ENCODE data around the gene CYLD. TPM values are rescaled to one million over a fixed set of nuclear protein-coding genes. Genes with fewer than 3 reads are reported as not detected.
A peak's percentile ranks its signal among the peaks of the same experiment; 100 is the strongest.

Gene CYLD
- total RNA-seq (2014; rRNA removed; shearing (Covaris generic)): 21.1 and 29.3 TPM in 2 replicates

DNA sequence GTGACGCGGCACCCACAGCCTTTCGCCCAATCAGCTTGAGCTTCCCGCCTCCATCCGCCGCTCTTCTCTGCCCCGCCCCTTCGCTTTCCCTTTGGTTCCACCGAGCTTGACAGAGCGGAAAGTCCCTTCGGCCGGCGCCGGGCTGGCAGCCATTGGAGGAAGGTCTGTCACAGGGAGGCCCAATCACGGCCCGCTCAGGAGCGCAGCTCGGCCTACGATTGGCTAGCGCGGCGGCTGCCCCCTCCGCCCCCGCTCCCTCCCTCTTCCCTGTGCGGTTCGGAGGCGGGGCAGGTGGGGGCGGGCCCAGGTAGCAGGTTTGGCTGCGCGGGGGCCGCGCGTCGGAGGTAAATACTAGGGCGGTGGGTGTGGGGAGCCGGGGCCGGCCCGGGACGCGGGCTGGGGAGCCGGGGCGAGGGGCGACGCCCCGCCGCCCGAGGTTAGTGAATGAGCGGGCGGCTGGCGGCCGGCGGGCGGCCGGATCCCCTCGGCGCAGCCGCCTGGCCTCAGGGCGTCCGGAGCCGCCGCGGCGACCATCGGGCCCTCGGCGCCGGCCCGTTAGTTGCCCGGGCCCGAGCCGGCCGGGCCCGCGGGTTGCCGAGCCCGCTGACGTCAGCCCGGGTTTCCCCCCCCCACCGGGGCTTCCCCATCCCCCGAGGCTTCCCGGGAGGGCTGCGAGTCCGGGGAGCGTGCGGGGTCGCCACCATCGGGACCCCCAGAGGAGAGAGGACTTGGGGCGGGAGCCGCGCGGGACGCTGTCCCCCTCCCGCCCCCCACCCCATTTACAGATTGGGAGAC is at the start of gene CYLD:
TSS of gene CYLD (plus strand) at position 306 of the 795 bp plus-strand sequence. CDS start 7,613 bp downstream, outside the sequence.
- DNase-seq (ENCODE audit: low read depth): peak; percentile 99

DNA sequence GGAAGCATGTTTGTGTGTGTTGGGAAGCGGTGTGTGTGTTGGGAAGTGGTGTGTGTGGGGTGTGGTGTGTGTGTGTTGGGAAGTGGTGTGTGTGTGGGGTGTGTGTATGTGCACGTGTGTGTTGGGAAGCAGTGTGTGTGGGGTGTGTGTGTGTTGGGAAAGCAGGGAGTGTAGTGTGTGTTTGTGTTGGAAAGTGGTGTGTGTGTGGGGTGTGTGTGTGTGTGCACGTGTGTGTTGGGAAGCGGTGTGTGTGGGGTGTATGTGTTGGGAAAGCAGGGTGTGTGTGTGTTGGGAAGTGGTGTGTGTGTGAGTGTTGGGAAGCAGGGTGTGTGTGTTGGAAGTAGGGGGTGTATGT is 49.3 kb upstream of the CYLD start:
- DNase-seq (ENCODE audit: low read depth): no peak

DNA sequence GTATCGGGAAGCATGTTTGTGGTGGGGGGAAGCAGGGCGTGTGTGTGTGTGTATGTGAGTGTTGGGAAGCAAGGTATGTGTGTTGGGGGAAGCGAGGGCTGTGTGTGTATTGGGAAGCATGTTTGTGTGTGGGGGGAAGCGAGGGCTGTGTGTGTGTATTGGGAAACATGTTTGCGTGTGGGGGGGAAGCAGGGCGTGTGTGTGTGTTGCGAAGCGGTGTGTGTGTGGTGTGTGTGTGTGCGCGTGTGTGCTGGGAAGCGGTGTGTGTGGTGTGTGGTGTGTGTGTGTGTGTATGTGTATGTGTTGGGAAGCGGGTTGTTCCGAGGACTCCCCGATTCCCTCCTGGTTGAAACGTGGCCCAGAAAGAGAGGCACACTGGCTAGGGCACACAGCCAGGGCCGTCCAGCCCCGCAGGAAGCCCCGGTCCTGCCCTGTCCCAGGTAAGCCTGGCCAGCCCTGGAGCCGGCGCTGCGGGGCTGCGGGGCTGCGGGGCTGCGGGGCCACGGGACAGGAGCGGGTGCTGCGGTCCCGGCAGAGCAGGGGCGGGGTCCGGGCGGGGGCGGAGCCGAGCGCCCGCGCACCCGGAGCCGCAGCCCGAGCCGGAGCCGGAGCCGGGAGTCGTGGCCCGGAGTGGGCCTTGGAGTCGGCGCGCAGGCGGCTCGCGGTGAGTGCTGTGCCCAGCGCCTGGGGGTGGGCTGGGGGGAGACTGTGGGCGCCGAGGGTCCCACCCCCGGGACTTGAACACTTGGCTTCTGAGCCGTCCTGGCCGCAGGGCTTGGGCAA is 48.7 kb upstream of the CYLD start, which contains the start of gene NOD2:
TSS of gene NOD2 (plus strand) at position 608 of the 783 bp plus-strand sequence. CDS start 5,890 bp downstream, outside the sequence.
- peak; percentile 12 for DNase-seq (ENCODE audit: low read depth)

DNA sequence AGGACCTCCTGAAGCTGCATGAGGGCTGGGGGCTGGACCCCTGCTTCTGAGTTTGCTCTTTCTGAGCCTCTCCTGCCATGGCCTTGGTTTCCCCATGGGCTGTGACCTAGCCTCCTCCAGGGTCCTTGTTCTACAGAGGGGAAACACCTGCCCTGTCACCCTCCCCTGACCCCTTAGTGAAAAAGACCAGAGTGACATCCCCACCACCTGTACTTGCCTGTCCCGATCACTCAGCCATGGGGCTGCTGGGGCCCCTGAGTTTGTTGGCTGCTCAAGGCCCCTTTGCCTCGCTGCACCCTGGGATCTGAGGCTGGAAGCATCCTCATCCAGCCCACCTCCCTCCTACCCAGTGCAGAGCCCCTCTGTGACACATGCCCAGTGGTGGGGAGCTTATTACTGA is 47.7 kb upstream of the CYLD start:
- no peak for DNase-seq (ENCODE audit: low read depth)

DNA sequence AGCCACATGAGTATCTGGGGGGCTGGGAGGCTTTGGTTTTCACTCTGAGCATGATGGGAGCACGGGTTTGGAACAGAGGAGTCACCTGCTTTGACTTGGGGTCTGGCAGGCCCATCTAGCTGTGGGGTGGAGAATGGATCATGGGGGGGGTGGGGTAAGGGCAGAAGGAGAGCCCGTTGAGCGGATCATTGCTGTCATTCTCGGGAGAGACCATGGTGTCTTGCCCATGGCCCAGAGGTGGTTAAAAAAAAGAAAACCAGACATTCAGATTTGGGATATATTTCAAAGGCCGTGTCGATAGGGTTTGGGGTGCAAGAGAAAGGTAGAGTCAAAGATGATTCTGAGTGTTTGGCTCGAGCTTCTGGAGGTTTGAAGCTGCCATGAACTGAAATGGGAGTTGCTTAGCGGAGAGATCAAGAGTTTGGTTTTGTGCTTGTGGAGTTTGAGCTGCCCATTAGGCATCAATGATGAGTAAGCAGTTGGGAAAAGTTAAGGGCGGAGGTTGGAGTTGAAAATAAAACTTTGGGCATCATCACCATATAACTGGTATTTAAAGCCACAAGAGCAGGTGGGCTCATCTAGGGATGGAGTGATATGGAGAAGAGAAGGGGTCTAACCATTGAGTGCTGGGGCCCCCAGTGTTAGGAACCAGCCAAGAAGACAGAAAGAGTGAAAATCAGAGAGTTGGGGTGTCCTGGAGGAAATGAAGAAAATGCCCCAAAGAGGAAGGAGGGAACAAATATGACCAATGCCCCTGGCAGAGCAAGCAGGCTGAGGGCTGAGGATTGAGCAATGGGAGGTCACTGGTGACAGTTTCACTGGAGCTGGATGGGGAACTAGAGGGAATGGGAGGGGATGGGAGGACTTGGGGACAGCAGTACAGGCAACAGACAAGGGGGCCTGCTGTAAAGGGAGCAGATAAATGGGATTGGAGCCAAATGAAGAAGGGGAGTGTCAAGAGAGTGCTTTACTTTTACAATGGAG is 46.6 kb upstream of the CYLD start:
- DNase-seq (ENCODE audit: low read depth): no peak

DNA sequence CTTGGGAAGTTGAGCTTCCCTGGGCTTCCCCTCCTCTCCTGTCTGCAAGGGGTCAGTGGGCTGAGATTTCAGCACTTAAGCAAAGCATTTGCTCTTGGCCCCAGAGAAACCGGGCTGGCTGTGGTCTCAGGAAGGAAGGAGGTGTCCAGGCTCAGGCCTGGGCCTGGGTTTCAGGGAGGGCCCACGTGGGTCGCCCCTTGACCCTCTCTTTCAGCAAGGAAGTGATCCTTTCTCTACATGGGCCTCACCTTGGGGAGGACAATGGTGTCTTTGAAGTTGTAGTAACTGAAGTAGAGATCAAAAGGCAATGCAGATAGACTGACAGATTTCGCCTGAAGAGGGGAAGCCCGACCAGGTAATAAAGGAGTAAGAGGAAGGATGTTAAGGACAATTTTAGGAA is 45.8 kb upstream of the CYLD start:
- DNase-seq (ENCODE audit: low read depth): no peak

DNA sequence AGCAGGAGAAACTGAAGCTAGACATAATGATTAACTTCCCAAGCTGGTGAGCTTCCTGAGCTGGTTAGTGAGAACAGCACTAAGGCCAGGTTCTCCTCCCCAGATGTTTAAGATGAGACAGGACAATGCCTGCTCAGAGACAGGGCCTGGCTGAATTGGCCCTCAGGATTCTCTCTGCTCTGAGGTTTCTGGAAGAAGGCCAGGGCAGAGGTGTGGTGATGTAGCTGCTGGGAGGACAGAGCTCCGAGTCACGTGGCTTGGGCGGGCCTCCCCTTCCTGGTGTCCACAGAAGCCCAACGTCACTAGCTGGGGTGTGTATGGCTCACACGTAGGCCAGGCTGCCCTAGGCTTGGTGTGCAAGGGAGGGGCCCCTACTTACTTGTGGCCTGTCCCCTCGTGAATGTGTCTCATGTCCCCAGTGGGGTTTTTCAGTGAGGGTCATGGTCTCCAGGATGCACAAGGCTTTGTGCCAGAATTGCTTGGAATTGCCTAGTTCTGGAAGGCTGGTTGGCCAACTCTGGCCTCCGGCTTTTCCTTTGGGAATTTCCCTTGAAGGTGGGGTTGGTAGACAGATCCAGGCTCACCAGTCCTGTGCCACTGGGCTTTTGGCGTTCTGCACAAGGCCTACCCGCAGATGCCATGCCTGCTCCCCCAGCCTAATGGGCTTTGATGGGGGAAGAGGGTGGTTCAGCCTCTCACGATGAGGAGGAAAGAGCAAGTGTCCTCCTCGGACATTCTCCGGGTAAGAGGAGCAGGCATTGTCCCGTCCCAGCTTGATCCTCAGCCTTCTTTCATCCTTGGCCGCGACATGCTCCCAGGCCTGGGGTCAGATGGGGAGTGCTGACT is 45.1 kb upstream of the CYLD start:
- peak; percentile 81 for DNase-seq (ENCODE audit: low read depth)

DNA sequence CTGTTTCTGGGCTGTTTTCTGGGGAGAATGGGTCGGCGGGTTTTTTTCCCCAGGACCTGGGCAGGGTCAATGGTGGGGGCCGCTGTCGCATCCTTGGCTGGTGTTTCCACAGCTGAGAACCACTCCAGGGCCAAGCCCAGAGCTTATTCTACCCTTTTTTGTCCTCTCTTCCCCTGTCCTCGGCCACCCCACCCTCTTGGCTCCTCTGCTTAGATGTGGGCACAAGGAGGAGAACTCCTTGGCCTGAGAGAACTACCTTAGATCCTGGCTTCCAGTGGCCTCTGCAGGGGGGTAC is 44.5 kb upstream of the CYLD start:
- DNase-seq (ENCODE audit: low read depth): no peak

DNA sequence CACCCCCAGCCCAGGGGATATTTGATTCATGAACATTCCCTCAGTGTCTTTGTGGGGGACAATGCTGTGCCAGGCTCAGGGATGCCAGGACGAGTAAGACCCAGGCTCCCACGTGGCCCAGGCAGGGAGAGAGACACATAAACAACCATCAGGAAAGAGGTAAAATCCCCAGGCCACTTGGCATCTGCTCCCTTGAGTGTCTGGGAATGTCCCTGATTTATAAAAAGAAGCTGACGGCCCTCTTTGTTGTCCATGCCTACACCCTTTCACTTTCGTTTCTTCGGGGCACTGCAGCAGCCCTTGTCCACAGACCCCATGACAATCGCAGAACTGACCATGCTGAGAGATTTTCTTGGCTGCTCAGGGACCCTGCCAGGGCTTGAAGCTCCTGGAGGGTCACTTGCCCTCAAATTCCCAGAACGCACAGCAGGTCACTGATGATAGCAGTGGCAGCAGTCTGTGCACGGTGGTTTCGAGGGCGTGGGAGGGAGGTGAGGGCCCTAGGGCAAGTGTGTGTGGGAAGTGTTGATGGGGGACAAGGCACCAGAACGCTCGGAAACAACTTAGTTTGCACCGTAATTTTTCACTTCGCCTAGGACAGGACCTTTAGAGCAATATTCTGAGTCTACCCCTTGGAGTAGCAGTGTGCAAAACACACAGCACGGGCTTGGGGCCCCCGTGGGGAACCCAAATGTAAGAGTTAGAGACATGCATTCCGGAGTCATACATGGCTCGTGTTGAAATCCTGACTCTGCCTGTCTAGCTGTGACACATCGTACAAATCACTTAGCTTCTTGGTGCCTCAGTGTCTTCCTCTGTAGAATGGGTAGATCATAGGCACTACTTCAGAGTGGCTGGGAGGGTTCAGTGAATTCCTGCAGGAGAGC is 43.8 kb upstream of the CYLD start:
- DNase-seq (ENCODE audit: low read depth): peak; percentile 69

DNA sequence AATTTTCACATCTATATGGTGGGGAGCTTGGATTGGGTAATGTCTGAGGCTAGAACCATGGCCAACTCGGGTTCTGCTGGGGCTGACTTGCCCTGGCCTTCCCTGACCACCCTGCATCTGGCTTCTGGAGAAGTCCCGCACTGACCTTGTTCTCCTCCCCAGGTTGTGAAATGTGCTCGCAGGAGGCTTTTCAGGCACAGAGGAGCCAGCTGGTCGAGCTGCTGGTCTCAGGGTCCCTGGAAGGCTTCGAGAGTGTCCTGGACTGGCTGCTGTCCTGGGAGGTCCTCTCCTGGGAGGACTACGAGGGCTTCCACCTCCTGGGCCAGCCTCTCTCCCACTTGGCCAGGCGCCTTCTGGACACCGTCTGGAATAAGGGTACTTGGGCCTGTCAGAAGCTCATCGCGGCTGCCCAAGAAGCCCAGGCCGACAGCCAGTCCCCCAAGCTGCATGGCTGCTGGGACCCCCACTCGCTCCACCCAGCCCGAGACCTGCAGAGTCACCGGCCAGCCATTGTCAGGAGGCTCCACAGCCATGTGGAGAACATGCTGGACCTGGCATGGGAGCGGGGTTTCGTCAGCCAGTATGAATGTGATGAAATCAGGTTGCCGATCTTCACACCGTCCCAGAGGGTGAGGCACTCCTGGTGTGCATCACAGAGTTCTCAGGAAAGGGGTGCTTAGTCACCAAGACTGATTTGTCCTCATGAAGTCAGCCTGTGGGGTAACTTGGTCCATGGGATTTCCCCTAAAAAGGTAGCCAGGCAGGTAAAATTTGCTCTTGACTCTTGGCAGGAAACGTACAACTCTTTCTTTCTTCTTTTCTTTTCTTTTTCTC is 42.3 kb upstream of the CYLD start:
- DNase-seq (ENCODE audit: low read depth): peak; percentile 39

DNA sequence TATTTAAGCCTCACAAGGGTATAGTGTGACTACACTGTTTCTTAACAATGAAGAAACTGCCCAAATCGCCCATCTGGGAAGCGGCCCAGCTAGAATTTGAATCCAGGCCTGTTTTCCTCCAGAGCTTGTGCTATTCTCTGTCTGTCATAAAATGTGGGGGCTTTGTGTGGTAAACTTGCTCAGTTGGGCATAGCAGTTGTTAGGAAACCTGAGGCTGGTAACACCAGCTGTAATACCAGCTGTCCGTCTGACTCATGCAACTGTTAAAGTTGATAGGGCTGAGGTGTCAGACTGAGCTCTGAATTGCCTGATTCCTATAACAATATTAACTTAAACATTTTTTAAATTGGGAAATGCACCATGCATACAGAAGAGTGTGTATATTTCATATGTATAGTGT is 39.2 kb upstream of the CYLD start:
- DNase-seq (ENCODE audit: low read depth): peak; percentile 33

DNA sequence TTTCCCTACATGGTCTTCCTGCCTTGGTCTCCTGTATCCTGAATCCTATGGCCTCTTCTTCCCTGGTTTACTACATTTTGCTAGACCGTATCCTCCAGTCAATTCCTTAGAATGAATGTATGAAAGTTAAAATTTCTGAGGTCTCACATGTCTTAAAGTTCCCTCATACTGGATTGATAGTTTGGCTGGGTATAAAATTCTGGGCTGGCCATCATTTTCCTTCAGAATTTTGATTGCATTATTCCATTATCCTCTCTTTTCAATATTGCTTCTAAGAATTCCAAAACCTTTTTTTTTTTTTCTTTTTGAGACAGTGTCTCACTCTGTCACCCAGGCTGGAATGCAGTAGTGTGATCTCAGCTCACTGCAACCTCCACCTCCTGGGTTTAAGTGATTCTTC is 37.6 kb upstream of the CYLD start:
- DNase-seq (ENCODE audit: low read depth): no peak

DNA sequence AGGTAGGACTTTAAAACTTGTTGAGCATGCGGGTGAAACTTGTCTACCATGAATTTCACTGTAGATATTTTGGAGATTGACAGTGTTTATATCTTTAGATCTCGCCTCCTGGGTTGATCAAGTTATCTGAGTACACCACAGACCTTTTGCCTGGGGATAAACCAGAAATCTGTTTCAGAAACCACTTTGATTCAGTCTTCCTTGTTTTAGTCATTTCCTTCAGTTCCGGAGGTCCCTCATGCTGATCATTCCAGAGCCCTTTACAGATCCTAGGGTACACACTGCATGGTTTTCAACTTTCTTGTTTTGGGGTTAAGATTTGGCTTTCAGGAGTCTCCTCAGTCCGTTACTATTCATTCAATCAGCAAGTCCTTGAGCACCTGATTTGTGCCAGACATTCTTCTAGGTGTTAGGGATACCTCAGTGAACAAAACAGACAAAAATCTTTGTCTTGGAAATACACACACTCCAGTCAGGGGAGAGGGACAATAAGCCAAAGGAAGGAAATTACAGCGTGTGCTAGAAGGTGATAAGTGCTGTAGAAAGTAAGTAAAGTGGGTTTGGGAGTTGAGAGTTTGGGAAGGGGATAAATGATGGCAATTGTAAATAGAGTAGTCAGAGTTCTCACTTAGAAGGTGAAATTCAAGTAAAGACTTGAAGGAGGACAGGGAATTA is 36.3 kb upstream of the CYLD start:
- no peak for DNase-seq (ENCODE audit: low read depth)

DNA sequence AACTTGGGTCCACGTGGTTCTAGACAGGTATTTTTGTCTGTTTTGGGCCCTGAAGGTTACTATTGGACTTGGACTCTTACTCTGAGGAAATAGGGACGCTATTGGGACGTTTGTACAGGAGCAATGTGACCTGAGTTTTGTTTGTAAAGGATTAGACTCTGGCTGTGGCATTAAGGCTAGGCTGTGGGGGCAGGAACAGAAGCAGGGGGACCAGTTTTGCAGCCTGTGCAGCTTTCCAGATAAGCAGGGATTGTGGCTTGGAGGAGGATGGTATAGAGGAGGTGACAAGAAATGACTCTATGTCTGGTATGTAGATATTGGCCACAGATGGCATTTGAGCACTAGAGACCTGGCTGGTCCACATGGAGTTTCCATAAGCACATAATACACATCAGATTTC is 35.6 kb upstream of the CYLD start:
- no peak for DNase-seq (ENCODE audit: low read depth)

DNA sequence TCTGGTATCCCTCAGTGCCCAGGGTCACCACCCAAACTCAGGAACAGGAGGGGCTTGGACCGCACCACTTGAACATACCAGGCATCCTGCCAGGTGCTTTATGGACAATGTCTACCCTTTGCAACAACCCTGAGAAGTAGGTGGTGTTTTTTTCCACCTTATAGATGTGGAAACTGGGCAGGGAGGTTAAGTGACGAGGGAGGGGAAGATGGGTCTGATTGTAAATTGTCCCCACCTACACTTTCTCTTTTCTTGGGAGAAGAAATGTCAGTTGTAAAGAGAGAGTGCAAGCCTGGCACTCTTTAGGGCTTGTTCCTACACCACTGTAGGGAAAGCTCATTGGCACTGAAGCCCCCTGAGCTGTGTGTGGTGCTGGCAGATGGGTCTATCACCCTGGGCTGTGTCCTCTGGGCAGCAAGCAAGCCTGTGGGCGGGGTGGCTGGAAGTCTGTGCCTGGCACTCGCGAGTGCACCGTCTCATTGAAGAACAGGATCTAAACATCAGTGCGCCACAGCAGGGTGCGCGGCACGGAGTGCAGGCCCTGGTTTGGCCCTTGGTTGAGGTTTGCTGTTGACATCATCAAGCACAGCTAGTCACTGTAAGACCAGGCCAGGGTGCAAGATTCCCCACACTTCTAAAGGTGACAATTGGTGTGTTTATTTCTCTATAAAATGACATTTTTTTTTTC is 33.4 kb upstream of the CYLD start:
- no peak for DNase-seq (ENCODE audit: low read depth)

DNA sequence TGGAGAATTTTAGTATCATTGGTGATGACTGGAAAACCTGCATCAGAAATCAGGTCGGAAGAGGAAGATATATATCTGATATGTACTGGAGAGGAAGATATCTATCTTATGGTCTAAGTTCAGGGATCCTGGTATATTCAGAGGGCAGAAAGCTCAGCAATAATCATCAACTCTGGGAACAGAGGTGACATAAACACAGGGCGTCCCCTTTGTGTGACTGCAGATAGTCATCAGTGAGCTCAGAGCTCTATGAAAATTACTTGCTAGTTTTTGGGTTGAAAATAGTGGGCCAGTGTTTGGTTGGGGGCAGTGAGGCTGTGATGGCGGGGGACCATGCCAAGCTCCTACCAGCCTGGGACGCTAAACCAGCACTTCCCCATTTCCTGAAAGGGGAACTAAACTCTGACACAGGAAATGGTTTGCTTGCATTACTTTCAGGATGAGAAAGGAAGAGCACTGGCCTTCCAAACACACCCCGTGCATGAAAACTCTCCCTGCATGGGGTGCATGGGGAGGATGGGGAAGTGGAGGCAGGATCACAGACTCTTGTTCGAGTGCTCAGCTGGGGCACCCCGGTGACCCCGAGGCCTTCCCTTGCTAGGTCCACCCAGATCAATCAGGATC is 32.7 kb upstream of the CYLD start:
- no peak for DNase-seq (ENCODE audit: low read depth)

DNA sequence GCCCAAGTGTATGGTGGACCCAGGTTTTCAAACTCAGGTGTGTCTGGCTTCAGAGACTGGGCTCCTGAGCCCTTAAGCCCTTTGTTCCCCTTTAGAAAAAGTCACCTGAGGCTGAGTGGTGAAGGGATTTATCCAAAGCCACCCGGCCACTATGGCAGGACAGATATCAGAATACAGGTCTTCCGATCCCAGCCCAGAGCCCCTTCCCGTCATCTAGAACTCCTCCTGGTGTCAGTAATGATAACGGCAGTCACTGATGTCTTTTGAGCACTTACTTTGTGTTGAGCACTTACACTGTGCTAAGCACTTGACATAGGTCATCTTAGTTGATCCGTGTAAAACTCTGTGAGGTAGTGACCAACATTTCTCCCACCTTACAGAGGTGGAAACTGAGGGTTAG is 31.9 kb upstream of the CYLD start:
- no peak for DNase-seq (ENCODE audit: low read depth)

DNA sequence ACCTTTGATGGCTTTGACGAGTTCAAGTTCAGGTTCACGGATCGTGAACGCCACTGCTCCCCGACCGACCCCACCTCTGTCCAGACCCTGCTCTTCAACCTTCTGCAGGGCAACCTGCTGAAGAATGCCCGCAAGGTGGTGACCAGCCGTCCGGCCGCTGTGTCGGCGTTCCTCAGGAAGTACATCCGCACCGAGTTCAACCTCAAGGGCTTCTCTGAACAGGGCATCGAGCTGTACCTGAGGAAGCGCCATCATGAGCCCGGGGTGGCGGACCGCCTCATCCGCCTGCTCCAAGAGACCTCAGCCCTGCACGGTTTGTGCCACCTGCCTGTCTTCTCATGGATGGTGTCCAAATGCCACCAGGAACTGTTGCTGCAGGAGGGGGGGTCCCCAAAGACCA is 30.8 kb upstream of the CYLD start:
- no peak for DNase-seq (ENCODE audit: low read depth)
